Bronchial epithelial cell (primary cell): ENCODE data around the gene KCNT2. TPM values are rescaled to one million over a fixed set of nuclear protein-coding genes. Genes with fewer than 3 reads are reported as not detected.

Source experiments
- DNase-seq: peaks from one replicate; pipeline ENCODE4 v3.0.0-alpha.2; 2010; ENCODE audit warnings: low read depth
- FAIRE-seq: peaks from 2 replicates; lab custom pipeline; 2011; peaks lifted over from hg19 to GRCh38; lab: Jason Lieb, UNC
- H3K27me3 ChIP-seq: 2 replicates; pipeline ENCODE4 v1.5.1; 2011; ENCODE audit warnings: low read length; ENCODE audit not compliant: control insufficient read depth, insufficient read depth
- H3K36me3 ChIP-seq: 2 replicates; pipeline ENCODE4 v1.5.1; 2011; ENCODE audit warnings: low read length; ENCODE audit not compliant: control insufficient read depth, insufficient read depth
- H3K4me3 ChIP-seq: 2 replicates; pipeline ENCODE4 v1.5.1; 2011; ENCODE audit warnings: mild to moderate bottlenecking, low read depth, low read length, control low read depth
- total RNA-seq: library from RNA; depleted of rRNA; stranded (reverse); fragments of >200 nt; gene quantifications from 2 replicates; pipeline ENCODE4 v1.2.1, GENCODE V29; 2014
- TF ChIP-seq, protein P1 (sequence below): IDR thresholded peaks from 2 replicates; pipeline ENCODE4 v1.5.1; 2011; ENCODE audit warnings: mild to moderate bottlenecking, moderate library complexity, low read length, control low read depth, inconsistent platforms; ENCODE audit not compliant: insufficient read depth, severe bottlenecking

Gene KCNT2
- total RNA-seq, 1 donor from 2014 or later = under 0.01 TPM

DNA sequence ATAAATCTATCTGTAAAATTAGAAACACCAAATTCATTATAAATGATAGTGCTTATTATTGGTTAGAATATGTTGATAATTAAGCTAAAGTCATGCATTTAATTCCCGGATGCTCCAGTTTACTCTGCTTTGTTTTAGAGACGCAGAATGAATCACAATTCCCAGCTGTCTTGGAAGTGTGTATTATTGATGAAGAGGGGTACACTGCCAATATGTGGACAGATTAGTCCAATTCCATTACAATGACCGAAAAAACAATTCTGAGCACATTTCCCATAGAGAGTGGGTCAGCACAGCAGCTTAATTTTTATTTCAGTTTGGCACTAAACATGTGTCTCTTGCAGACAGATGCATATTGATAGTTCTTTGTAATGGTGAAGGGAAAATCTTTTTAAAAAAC lies 146.7 kb downstream of the KCNT2 start:
- Histone ChIP-seq H3K36me3 (no peaks in the 10 kb centered on the region), H3K27me3 (no peaks in the 10 kb centered on the region), H3K4me3 (no peak overlapping the region)
- FAIRE-seq = no peak
- DNase-seq = no peak
- TF ChIP-seq, protein P1, sequence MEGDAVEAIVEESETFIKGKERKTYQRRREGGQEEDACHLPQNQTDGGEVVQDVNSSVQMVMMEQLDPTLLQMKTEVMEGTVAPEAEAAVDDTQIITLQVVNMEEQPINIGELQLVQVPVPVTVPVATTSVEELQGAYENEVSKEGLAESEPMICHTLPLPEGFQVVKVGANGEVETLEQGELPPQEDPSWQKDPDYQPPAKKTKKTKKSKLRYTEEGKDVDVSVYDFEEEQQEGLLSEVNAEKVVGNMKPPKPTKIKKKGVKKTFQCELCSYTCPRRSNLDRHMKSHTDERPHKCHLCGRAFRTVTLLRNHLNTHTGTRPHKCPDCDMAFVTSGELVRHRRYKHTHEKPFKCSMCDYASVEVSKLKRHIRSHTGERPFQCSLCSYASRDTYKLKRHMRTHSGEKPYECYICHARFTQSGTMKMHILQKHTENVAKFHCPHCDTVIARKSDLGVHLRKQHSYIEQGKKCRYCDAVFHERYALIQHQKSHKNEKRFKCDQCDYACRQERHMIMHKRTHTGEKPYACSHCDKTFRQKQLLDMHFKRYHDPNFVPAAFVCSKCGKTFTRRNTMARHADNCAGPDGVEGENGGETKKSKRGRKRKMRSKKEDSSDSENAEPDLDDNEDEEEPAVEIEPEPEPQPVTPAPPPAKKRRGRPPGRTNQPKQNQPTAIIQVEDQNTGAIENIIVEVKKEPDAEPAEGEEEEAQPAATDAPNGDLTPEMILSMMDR = no peak

DNA sequence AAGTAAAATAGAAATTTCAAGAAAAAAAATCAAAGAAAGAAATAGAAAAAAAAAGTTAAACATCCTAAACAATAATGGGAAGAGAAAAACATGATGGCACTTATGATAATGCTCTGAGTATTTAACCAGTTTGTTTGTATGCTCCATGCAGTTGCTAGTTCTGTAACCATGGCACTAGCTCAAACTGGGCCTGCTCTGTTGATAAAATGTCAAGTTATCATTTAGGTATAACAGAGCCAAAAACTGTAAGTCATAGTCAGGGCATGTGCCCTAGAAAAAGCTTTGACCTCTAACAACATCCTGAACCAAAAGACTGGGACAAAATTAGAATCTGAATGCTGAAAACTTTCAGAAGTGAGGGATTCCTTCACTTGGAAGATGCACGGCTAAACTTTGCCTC lies 148.9 kb downstream of the KCNT2 start:
- FAIRE-seq = no peak
- H3K27me3 ChIP-seq = no peaks in the 10 kb centered on the region
- TF ChIP-seq, protein P1 = no peak
- no peaks in the 10 kb centered on the region for H3K36me3 ChIP-seq
- no peak overlapping the region for H3K4me3 ChIP-seq
- no peak for DNase-seq

DNA sequence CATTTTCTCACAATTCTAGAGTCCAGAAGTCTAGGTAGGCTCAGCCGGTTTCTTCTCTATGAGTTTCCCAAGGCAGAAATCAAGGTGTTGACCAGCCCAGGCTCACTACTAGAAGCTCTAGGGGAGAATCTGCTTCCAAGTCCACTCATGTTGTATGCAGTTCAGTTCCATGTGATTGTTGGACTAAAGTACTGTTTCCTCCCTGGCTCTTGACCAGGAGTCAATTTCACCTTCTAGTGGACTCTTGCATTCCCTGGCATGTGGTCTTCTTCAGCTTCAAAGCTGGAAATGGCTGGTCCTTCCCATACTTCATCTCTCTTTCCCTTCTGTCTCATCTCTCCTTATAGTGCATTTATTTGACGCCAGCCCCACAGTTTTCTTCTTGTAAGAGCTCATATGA lies 153.4 kb downstream of the KCNT2 start:
- FAIRE-seq (no peak), DNase-seq (no peak)
- TF ChIP-seq, protein P1 = no peak
- no peak overlapping the region for H3K4me3 ChIP-seq
- H3K36me3 ChIP-seq = no peaks in the 10 kb centered on the region
- H3K27me3 ChIP-seq = no peaks in the 10 kb centered on the region

DNA sequence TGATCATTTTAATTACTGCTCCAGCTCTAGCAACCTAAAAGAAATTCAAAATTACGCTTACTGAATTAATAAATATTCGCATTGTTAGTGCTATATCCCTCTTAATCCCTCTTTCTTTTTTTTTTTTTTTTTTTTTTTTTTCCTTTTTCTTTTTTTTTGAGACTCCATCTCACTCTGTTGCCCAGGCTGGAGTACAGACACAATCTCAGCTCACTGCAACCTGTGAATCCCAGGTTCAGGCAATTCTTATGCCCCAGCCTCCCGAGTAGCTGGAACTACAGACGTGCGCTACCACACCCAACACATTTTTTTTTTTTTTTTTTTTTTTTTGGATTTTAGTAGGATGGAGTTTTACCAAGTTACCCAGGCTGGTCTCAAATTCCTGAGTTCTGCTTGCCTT lies 157.1 kb downstream of the KCNT2 start:
- Histone ChIP-seq H3K27me3 (no peaks in the 10 kb centered on the region), H3K36me3 (no peaks in the 10 kb centered on the region), H3K4me3 (no peak overlapping the region)
- FAIRE-seq = no peak
- TF ChIP-seq, protein P1 = no peak
- no peak for DNase-seq

DNA sequence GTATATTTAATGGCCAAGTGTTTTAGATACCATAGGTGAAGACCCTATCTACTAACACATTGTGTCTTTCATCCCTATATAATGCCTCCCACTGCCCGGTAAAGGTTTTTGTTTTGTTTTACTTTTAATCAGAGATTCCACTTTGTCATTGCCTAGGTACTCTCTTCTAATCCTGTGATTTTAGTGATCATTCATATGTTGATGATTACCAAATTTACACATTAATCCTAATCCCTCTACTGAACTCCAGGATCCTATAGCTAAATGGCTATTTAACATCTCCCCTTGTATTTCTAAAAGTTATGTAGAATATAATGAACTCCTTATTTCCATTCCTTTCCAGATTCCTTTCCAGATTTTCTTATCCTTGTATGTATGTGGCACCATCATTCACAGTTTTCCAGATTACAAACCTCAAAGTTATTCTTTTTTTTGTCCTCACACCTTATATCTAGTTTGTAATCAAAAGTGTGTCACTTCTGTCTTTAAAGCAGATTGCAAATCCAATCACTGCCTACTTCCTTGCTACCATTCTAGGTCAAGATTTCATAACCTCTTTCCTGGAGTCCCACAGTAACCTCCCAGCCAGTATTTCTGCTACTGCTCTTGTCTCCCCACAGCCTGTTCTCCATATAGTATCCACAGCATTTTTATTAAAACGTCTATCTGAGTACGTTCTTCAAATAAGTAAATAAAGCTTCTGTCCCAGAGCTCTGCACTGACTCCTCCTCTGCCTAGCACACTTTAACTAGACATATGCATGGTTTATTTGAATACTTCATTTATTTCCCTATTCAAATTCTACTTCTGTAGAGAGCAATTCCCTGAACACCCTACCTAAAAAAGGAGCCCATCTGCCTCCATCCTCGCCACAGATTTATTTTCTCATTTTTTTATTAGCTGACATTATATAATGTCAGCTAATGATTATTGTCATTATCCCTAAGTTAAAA lies 157.8 kb downstream of the KCNT2 start:
- Histone ChIP-seq H3K36me3 (no peaks in the 10 kb centered on the region), H3K27me3 (no peaks in the 10 kb centered on the region), H3K4me3 (no peak overlapping the region)
- TF ChIP-seq, protein P1 = no peak
- FAIRE-seq (no peak), DNase-seq (peak; percentile 9)
